ENCODE measurements around the gene PROX1.

PROX1 gene

GRCh38 chr1:213999732-214000131 lies 12.0 kb downstream of the PROX1 start:
- no peak for DNase-seq (ENCODE audit: low spot score)

DNA sequence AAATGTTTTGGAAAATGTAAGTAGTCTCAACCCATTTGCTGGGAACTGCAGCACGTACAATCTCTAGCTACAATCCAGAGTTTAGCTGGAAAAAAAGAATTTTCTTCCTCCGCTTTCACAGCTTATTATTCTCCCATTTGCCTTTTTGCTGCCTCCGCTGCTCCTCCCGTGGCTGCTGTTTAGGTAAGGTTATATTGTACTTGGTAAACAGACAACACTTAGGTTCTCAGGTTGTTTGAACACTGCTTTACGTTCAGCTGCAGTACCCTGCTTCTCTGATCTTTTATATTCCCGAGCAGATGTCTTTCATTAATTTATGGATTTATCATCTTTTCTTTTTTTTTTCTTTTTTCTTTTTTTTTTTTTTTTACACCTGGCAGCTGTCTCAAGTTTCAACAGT lies 14.3 kb downstream of the PROX1 start:
- DNase-seq (ENCODE audit: low spot score) = no peak

GRCh38 chr1:214002472-214002871 lies 14.7 kb downstream of the PROX1 start:
- DNase-seq (ENCODE audit: low spot score) = peak; percentile 22

DNA sequence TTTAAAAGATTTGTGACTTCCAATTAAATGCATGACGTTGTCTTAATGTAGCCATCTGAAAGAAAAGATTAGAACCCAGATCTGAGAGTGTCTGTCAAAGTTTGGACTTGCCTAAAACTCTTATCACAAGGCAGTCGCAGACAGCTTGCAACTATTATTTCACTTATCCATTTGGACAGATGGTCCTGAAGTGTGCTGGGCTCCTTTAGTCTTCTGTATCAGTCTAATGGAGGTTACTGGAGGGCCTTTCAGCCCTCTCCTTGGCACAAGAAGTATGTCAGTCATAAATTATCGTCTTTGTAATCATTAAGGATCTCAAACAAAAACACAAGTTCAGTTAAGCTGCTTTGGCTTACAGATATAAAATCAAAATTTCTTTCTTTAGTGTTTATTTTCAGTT lies 15.5 kb downstream of the PROX1 start:
- no peak for DNase-seq (ENCODE audit: low spot score)

DNA sequence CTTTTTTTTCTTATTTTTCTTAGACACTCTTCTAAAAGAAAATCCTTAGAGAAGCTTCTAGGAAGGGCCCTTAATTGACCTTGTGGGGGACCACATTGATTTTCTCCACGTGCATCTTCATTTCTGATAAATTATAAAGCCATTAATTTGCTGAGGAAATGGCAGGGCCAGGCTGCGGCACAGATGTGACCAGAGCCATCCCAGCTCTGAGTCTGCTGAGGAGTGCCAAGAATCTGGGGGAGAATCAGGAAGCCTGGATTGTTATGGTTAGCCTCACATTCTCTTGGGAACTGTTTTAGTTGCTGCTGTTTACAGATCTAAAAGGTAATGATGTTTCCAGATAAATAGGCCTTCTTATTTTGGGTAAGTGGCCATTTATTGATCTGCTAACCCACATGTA lies 16.2 kb downstream of the PROX1 start:
- DNase-seq (ENCODE audit: low spot score) = no peak

DNA sequence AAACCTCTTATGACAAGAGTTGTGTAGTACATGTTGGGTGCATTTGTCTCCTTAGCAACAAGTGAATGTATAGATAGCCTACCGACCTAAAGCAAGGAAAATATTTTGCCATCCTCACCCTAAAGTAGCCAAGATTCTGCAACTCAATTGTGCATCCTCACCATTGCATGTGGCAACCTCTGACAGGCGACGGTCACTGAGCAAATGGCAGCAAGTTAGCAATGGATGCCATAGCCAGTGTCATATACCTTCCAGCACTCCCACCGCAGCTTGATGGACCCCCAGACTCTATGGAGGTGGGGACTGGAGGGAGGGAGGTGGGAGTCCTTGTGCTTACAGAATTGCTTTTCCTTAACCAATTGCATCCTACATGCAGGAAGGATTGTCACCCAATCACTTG lies 17.0 kb downstream of the PROX1 start:
- DNase-seq (ENCODE audit: low spot score) = no peak

DNA sequence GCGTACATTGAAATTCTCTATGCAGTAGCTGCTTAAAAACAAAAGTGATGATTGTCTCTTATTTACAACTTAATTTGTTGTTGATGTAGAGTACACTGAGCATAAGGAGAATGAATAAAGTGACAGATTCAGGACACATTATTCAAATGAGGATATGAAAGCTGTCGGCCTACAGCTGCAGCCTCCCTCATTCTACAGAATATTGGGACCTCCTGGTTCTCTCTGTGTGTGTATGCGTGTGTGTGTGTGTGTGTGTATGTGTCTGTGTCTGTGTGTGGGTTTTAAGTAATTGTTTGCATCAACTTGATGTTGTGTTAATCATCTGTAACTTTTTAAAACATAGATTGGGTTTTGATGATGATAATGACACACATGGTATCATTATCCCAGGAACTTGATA lies 17.9 kb downstream of the PROX1 start:
- DNase-seq (ENCODE audit: low spot score) = no peak

- DNase-seq (ENCODE audit: low spot score) = no peak
Observed at GRCh38 chr1:214006845-214007244, 19.1 kb downstream of the PROX1 start.

- no peak for DNase-seq (ENCODE audit: low spot score)
Observed at GRCh38 chr1:214008347-214008746, 20.6 kb downstream of the PROX1 start.

GRCh38 chr1:214008791-214009422 lies 21.1 kb downstream of the PROX1 start:
- DNase-seq (ENCODE audit: low spot score) = no peak

DNA sequence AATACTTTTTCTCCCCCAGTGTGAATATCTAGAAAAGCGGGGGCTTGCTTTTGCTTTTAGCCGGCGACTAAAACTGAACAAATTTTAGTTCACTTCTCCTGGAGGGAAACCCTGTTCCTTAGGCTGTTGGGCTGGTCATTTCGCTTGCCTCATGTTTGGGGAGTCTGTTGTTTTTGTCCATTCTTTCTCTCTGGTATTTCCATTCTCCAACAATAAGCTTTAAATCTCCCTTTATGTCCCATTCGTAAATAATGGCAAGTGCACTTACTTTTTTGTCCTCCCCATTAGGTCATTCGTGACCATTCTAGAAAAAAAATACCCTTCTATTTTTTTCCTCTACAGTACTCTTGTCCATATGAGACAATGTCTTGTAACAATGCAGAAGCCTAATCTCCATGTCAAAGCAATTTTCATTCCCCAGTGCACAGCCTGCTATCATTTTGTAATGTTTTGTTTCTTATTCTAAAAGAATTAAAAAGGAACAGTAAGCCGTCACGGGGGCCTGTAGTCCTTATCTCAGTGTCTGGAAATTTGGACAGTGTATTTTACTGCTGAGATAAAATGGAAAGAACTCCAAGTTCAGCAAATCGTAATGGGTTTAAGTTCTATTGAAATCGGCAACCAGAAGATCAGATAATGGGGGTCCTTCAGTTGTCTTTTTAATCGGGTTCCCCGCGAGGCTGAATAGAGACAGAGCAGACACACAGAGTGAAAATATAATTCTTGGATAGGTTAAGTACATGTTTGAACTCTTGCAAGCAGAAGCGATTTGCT lies 21.8 kb downstream of the PROX1 start:
- no peak for DNase-seq (ENCODE audit: low spot score)

- DNase-seq (ENCODE audit: low spot score) = no peak
Observed at GRCh38 chr1:214010197-214010573, 22.4 kb downstream of the PROX1 start.

GRCh38 chr1:214010717-214011116 lies 22.9 kb downstream of the PROX1 start:
- no peak for DNase-seq (ENCODE audit: low spot score)

- no peak for DNase-seq (ENCODE audit: low spot score)
Observed at GRCh38 chr1:214012418-214012817, 24.6 kb downstream of the PROX1 start.

DNA sequence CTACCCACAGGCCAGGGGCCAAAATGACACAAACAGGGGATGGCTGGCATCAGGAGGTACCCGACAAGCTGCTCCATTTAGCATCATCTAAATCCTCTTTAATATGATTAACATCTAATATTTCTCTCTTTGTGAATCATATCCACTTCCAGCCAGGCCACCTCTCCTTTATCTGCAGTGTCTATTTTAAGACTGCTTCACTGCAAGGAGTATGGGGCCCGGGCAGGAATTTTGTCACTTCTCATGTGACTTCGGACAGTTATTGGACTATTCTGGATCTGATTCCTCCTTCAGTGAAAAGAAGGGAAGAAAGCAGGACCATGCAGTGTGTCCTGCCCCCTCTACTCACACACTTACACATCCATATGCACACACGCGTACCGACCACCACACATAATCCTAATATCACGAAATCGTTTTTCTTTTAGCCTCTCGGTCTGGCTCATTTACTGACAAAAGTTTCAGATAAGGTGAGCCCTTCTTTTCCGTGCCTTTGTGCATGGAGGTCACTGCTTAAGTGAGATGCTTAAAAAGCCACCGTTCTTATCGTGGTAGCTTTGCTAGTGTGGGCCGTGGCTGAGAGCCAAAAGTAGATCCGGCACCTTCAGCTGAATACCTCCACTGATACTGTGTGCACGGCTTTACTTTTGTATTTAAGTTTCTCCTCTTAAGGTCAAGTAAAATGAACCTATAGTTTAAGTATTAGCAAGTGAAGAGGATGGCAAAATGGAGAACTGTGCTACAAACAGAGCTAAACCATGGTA lies 26.0 kb downstream of the PROX1 start:
- DNase-seq (ENCODE audit: low spot score) = no peak

- no peak for DNase-seq (ENCODE audit: low spot score)
Observed at GRCh38 chr1:214014730-214015129, 27.0 kb downstream of the PROX1 start.

GRCh38 chr1:214017191-214017982 lies 29.6 kb downstream of the PROX1 start:
- DNase-seq (ENCODE audit: low spot score) = no peak

GRCh38 chr1:214018386-214019268 lies 30.9 kb downstream of the PROX1 start:
- no peak for DNase-seq (ENCODE audit: low spot score)

DNA sequence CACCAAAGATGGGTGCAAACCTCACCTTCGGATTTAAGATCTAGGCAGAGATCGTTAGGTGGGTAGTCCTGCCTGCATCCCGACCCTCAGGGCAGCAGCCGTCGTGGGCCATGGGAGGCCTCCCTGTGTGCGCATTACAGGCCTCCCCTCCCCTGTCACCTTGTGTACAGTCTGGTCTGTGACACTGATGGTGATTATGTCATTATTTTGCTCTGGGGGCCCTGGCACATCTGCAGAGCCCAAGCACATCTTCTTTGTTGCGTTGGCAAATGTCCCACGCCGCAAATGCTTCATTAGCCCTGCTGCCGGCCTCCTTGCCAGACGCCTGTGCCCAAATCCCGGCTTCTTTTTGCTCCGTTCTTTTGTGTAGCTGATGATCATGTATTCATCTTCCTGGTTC lies 31.7 kb downstream of the PROX1 start:
- no peak for DNase-seq (ENCODE audit: low spot score)

DNA sequence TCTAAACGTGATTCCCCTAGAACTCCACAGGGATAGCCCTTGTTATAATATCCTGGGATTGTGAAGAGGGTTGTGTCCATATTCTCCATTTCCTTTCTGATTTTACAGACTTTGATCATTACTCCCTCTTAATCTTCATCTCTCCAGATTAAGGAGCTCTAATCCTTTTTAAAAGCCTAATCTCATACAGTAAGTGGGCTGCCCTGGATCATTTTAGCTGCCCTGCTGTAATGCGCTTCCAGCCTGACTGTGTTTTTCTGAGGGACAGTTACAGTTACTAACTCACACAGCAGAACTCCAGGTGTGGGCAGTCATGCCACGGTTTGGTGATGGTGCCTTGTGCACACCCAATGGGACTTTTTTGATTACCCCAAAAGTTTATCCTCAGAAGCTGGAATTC lies 33.5 kb downstream of the PROX1 start:
- DNase-seq (ENCODE audit: low spot score) = no peak

- DNase-seq (ENCODE audit: low spot score) = no peak
Observed at GRCh38 chr1:214022229-214022791, 34.5 kb downstream of the PROX1 start.

Data from kidney tubule cell (primary cell).